Hepatocyte (in vitro differentiated cells): ENCODE results near the gene ZNF652. TPM values are rescaled to one million over a fixed set of nuclear protein-coding genes. Genes with fewer than 3 reads are reported as not detected.
A peak's percentile ranks its signal among the peaks of the same experiment; 100 is the strongest.
"Not testable (repeated sequence)": the region's sequence is repeated elsewhere in the genome, so short reads cannot be mapped to it uniquely, and the experiment has no call there.

ENCODE experiments used
- DNase-seq: peaks from one replicate; pipeline ENCODE4 v3.0.0-alpha.2; 2016; ENCODE audit warnings: low spot score
- H2AFZ ChIP-seq: fragments of 200-600 bp; sonication (generic); 2 replicates; pipeline ENCODE4 v1.6.0; 2016; ENCODE audit warnings: antibody characterized with exemption, mild to moderate bottlenecking
- H3K27ac ChIP-seq: fragments of 200-600 bp; sonication (generic); 2 replicates; pipeline ENCODE4 v1.5.1; 2016; ENCODE audit warnings: mild to moderate bottlenecking
- H3K27me3 ChIP-seq: fragments of 200-600 bp; sonication (generic); 2 replicates; pipeline ENCODE4 v1.6.1; 2016
- H3K36me3 ChIP-seq: fragments of 200-600 bp; sonication (generic); replicated peaks from 2 replicates; pipeline ENCODE4 v1.5.1; 2016; ENCODE audit warnings: low read depth; ENCODE audit not compliant: insufficient read depth
- H3K4me1 ChIP-seq: fragments of 200-600 bp; sonication (generic); 2 replicates; pipeline ENCODE4 v1.5.1; 2016; ENCODE audit warnings: mild to moderate bottlenecking, moderate library complexity; ENCODE audit not compliant: insufficient read depth
- H3K4me2 ChIP-seq: fragments of 200-600 bp; sonication (generic); 2 replicates; pipeline ENCODE4 v1.6.0; 2016
- H3K4me3 ChIP-seq: fragments of 200-600 bp; sonication (generic); 2 replicates; pipeline ENCODE4 v1.5.1; 2016; ENCODE audit warnings: mild to moderate bottlenecking
- H3K79me2 ChIP-seq: fragments of 200-600 bp; sonication (generic); 2 replicates; pipeline ENCODE4 v1.6.0; 2017; ENCODE audit warnings: mild to moderate bottlenecking
- H3K9me2 ChIP-seq: fragments of 200-600 bp; sonication (generic); replicated peaks from 2 replicates; pipeline ENCODE4 v1.6.0; 2017; ENCODE audit warnings: mild to moderate bottlenecking; ENCODE audit not compliant: insufficient read depth
- H3K9me3 ChIP-seq: fragments of 200-600 bp; sonication (generic); 2 replicates; pipeline ENCODE4 v1.5.1; 2016; ENCODE audit warnings: low read depth, mild to moderate bottlenecking
- H4K20me1 ChIP-seq: fragments of 200-600 bp; sonication (generic); 2 replicates; pipeline ENCODE4 v1.6.0; 2016; ENCODE audit warnings: mild to moderate bottlenecking; ENCODE audit not compliant: insufficient read depth, poor library complexity, severe bottlenecking
- EZH2 ChIP-seq: fragments of 200-600 bp; sonication (generic); IDR thresholded peaks from 2 replicates; pipeline ENCODE4 v1.6.1; 2016; ENCODE audit warnings: antibody characterized with exemption, mild to moderate bottlenecking, borderline replicate concordance
- EZH2phosphoT487 ChIP-seq: fragments of 200-600 bp; sonication (generic); IDR thresholded peaks from one replicate; pipeline ENCODE4 v1.6.1; 2018; ENCODE audit warnings: antibody characterized with exemption, mild to moderate bottlenecking, low read depth, moderate library complexity; ENCODE audit not compliant: unreplicated experiment, severe bottlenecking
- WGBS: methylation state at CpG from one replicate; pipeline ENCODE4 v1.1.6; 2016; ENCODE audit warnings: low lambda C conversion rate; ENCODE audit errors: missing lambda C conversion rate; 5-methylcytosine and 5-hydroxymethylcytosine counted together
- polyA plus RNA-seq: library from polyadenylated mRNA; unstranded; fragments of >200 nt; fragmentation: Nextera tagmentation; extraction: Ambion mirVana; gene quantifications from 2 replicates; pipeline ENCODE4 v1.2.1, GENCODE V29; 2016
- total RNA-seq: library from RNA; depleted of rRNA; stranded (reverse); fragments of >200 nt; gene quantifications from 2 replicates; pipeline ENCODE4 v1.2.3, GENCODE V29; 2014
- TF ChIP-seq, protein P1 (sequence below): fragments of 200-600 bp; sonication (generic); IDR thresholded peaks from 2 replicates; pipeline ENCODE4 v1.5.1; 2016; ENCODE audit warnings: antibody characterized with exemption, mild to moderate bottlenecking; ENCODE audit not compliant: poor library complexity

ZNF652 gene
- total and polyA plus RNA-seq, 2 experiments from 2014 or later, result 23.0 to 55.6 TPM

GRCh38 chr17:49291929-49292328 is 70.1 kb downstream of the ZNF652 start:
- H3K27me3 ChIP-seq, result no peaks in the 10 kb centered on the region
- H3K9me2 ChIP-seq, result no peaks in the 10 kb centered on the region
- no peaks in the 10 kb centered on the region for H3K9me3 ChIP-seq
- no peak overlapping the region for H3K4me3 ChIP-seq
- H3K27ac ChIP-seq, result no peak overlapping the region
- TF ChIP-seq EZH2, result no peak
- no peak overlapping the region for H2AFZ ChIP-seq
- H4K20me1 ChIP-seq, result no peaks in the 10 kb centered on the region
- no peaks in the 10 kb centered on the region for H3K4me1 ChIP-seq
- H3K4me2 ChIP-seq, result no peak overlapping the region
- H3K79me2 ChIP-seq, result no peaks in the 10 kb centered on the region
- no peak for DNase-seq
- no peaks in the 10 kb centered on the region for H3K36me3 ChIP-seq

DNA sequence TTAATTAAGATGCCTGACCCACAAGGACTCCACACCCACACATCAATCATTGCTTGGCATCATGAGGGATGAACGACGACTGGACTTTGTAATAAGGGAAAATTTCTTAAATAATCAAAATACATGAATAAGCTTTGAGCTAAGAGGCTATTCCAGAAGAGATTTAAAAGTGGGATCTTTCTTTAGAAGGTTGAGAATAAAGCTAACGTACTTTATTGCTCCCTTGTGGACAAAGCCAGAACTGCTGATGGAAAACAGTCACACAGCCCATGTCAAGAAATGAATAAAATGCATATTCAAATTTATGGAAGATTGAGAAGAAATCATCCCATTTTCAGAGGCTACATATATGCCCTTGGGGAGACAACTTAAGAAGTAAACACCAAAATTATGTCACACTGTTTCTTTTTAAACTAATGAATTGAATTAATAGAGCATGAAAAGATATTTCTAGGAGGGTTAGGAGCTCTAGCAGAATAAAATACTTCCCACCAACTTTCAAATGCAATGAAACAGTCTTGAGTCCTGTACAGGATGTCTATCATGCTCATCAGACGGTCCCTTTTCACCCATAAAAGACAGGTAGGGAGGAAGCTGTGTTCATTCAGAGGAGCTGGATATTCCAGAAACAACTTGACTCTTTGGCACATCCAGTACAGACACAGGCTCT is 71.2 kb downstream of the ZNF652 start:
- 67% methylated on average over 4 of the region's 4 CpGs for WGBS
- Histone ChIP-seq H3K4me3 (no peak overlapping the region), H3K27ac (no peak overlapping the region), H3K9me2 (no peaks in the 10 kb centered on the region), H3K79me2 (no peaks in the 10 kb centered on the region), H3K4me2 (no peak overlapping the region), H3K9me3 (no peaks in the 10 kb centered on the region), H2AFZ (no peak overlapping the region), H3K27me3 (no peaks in the 10 kb centered on the region), H3K4me1 (no peaks in the 10 kb centered on the region), H3K36me3 (no peaks in the 10 kb centered on the region), H4K20me1 (no peaks in the 10 kb centered on the region)
- peak; percentile 53 for DNase-seq
- TF ChIP-seq, protein P1, sequence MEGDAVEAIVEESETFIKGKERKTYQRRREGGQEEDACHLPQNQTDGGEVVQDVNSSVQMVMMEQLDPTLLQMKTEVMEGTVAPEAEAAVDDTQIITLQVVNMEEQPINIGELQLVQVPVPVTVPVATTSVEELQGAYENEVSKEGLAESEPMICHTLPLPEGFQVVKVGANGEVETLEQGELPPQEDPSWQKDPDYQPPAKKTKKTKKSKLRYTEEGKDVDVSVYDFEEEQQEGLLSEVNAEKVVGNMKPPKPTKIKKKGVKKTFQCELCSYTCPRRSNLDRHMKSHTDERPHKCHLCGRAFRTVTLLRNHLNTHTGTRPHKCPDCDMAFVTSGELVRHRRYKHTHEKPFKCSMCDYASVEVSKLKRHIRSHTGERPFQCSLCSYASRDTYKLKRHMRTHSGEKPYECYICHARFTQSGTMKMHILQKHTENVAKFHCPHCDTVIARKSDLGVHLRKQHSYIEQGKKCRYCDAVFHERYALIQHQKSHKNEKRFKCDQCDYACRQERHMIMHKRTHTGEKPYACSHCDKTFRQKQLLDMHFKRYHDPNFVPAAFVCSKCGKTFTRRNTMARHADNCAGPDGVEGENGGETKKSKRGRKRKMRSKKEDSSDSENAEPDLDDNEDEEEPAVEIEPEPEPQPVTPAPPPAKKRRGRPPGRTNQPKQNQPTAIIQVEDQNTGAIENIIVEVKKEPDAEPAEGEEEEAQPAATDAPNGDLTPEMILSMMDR, result peak; percentile 58
- TF ChIP-seq EZH2, result no peak

DNA sequence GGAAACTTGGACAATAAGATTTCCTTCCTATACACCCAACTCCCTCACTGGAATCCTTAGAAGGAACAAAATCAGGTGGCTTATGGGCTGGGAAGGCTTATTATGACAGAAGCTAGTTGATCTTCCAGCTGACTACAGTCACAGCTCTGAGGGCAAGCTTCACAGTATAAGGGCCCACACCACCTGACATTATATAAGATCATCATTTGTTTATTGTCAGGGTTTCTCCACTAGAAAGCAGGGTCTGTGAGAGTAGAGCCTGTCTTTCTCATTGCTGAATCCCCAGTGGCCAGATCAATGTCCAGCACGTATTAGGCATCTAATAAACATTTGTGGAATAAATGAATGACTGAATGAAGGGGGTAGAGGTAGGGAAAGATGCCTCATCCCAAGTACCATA is 73.7 kb downstream of the ZNF652 start:
- Histone ChIP-seq H3K4me2 (no peak overlapping the region), H3K27ac (no peak overlapping the region), H4K20me1 (no peaks in the 10 kb centered on the region), H3K9me3 (no peaks in the 10 kb centered on the region), H2AFZ (no peak overlapping the region), H3K4me3 (no peak overlapping the region), H3K79me2 (no peaks in the 10 kb centered on the region), H3K9me2 (no peaks in the 10 kb centered on the region), H3K27me3 (no peaks in the 10 kb centered on the region), H3K36me3 (no peaks in the 10 kb centered on the region), H3K4me1 (no peaks in the 10 kb centered on the region)
- no peak for DNase-seq
- TF ChIP-seq, protein P1, result no peak
- TF ChIP-seq EZH2phosphoT487 (no peak), EZH2 (no peak)
- WGBS, result 96% methylated on average over 1 of the region's 1 CpG

- no peak overlapping the region for H3K27ac ChIP-seq
- TF ChIP-seq EZH2phosphoT487, result no peak
- TF ChIP-seq, protein P1, result no peak
- TF ChIP-seq EZH2, result no peak
- H3K4me3 ChIP-seq, result no peak overlapping the region
- no peaks in the 10 kb centered on the region for H3K36me3 ChIP-seq
- H4K20me1 ChIP-seq, result no peaks in the 10 kb centered on the region
- 97% methylated on average over 11 of the region's 11 CpGs for WGBS
- no peak overlapping the region for H2AFZ ChIP-seq
- no peak overlapping the region for H3K4me2 ChIP-seq
- no peaks in the 10 kb centered on the region for H3K9me3 ChIP-seq
- no peaks in the 10 kb centered on the region for H3K27me3 ChIP-seq
- no peaks in the 10 kb centered on the region for H3K9me2 ChIP-seq
- H3K4me1 ChIP-seq, result no peaks in the 10 kb centered on the region
- no peak for DNase-seq
- H3K79me2 ChIP-seq, result no peaks in the 10 kb centered on the region
These were observed 74.6 kb downstream of the ZNF652 start for GRCh38 chr17:49287481-49287880.

DNA sequence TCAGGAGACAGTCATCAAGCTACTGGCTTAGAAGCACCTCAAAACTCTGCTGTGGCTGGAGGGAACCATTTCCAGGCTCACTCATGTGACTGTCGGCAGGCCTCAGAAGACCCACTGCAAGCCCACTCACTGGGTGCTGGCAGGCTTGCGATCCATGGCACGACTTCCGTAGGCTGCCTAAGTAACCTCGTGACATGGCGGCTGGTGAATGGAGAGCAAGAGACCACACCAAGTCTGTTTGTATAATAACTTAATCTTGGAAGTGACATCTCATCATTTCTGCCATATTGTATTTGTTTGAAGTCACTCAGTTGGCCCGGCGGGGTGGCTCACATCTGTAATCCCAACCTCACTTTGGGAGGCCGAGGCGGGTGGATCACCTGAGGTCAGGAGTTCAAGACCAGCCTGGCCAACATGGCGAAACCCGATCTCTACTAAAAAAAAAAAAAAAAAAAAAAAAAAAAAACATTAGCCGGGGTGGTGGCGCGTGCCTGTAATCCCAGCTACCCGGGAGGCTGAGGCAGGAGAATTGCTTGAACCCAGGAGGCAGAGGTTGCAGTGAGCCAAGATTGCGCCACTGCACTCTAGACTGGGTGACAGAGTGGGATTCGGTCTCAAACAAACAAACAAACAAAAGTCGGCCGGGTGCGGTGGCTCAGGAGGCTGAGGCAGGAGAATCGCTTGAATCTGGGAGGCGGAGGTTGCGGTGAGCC is 75.6 kb downstream of the ZNF652 start:
- H3K9me2 ChIP-seq, H3K79me2 ChIP-seq, H3K9me3 ChIP-seq, H3K27ac ChIP-seq, H3K27me3 ChIP-seq, H3K36me3 ChIP-seq, H4K20me1 ChIP-seq, H3K4me2 ChIP-seq, H3K4me3 ChIP-seq, DNase-seq, H2AFZ ChIP-seq, H3K4me1 ChIP-seq: not testable (repeated sequence)
- WGBS, result 94% methylated on average over 24 of the region's 24 CpGs
